ENCODE data around the gene PRDX5.

Gene PRDX5

GRCh38 chr11:64287676-64288352, 30.1 kb upstream of the PRDX5 start:
- Histone ChIP-seq H3K27ac (no peak overlapping the region), H3K27me3 (peaks cover under 1 to 46% of the 10 kb centered on the region in 2 donors), H3K9me3 (no peaks in the 10 kb centered on the region), H3K36me3 (peaks cover 0 to 5% (median 0%) of the 10 kb centered on the region in 3 donors), H3K4me1 (peaks cover 0 to 47% (median 42%) of the 10 kb centered on the region in 4 donors), H3K4me3 (no peak overlapping the region)
- intact Hi-C loops (cut with DNase I; ENCODE audit: low total_unique reads): no loop called here
- no peak for DNase-seq
- TF ChIP-seq, protein P1, sequence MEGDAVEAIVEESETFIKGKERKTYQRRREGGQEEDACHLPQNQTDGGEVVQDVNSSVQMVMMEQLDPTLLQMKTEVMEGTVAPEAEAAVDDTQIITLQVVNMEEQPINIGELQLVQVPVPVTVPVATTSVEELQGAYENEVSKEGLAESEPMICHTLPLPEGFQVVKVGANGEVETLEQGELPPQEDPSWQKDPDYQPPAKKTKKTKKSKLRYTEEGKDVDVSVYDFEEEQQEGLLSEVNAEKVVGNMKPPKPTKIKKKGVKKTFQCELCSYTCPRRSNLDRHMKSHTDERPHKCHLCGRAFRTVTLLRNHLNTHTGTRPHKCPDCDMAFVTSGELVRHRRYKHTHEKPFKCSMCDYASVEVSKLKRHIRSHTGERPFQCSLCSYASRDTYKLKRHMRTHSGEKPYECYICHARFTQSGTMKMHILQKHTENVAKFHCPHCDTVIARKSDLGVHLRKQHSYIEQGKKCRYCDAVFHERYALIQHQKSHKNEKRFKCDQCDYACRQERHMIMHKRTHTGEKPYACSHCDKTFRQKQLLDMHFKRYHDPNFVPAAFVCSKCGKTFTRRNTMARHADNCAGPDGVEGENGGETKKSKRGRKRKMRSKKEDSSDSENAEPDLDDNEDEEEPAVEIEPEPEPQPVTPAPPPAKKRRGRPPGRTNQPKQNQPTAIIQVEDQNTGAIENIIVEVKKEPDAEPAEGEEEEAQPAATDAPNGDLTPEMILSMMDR (IDR thresholded peaks at IDR 0.05): no peak

DNA sequence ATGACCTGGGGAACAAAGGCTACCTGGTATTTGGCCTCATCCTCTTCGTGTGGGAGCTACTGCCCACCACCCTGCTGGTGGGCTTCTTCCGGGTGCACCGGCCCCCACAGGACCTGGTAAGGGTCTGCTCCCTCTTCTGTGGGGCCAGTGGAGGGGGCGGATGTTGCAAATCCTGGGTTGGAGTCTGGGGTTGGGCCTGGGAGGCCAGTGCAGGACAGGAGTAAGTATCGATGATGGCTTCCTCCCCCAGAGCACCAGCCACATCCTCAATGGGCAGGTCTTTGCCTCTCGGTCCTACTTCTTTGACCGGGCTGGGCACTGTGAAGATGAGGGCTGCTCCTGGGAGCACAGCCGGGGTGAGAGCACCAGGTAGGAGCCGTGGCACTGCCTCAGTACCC, 29.6 kb upstream of the PRDX5 start:
- Histone ChIP-seq H3K4me1 (peaks cover 0 to 44% (median 38%) of the 10 kb centered on the region in 4 donors), H3K4me3 (no peak overlapping the region), H3K27me3 (peaks cover 4 to 51% of the 10 kb centered on the region in 2 donors), H3K36me3 (peaks cover 0 to 5% (median 0%) of the 10 kb centered on the region in 3 donors), H3K27ac (no peak overlapping the region), H3K9me3 (no peaks in the 10 kb centered on the region)
- TF ChIP-seq, protein P1 (IDR thresholded peaks at IDR 0.05): no peak
- intact Hi-C loops (cut with DNase I; ENCODE audit: low total_unique reads): no loop called here
- DNase-seq: no peak

DNA sequence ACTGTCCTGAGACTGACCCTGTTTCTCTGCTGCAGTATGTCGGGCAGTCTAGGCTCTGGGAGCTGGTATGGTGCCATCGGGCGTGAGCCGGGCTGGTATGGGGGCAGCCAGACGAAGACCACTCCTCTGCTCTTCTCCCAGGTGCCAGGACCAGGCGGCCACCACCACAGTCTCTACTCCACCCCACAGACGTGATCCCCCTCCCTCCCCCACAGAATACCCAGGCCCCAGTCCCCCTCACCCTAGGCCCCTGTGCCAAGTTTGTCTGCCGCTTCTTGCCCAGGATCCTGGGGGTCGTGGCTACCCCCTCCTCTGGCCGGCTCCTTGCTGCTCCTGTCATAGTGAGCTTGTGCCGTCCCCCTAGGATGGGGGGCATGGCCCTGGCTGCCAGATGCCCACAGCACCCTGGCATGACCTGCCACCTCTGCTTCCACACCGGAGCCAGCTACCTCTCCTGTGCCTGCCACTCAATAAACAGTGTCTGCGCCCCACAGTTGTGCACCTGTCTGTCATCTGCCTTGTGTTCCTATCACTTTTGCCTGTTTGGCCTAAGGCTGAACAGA, 28.8 kb upstream of the PRDX5 start:
- Histone ChIP-seq H3K4me1 (peaks cover 0 to 37% (median 31%) of the 10 kb centered on the region in 4 donors), H3K36me3 (peaks cover 0 to 5% (median 0%) of the 10 kb centered on the region in 3 donors), H3K27me3 (peaks cover 4 to 59% of the 10 kb centered on the region in 2 donors), H3K9me3 (no peaks in the 10 kb centered on the region), H3K27ac (no peak overlapping the region), H3K4me3 (no peak overlapping the region)
- no peak for DNase-seq
- intact Hi-C loops (cut with DNase I; ENCODE audit: low total_unique reads): no loop called here
- TF ChIP-seq, protein P1 (IDR thresholded peaks at IDR 0.05): no peak

- intact Hi-C loops (cut with DNase I; ENCODE audit: low total_unique reads): no loop called here
- Histone ChIP-seq H3K27me3 (peaks cover 4 to 72% of the 10 kb centered on the region in 2 donors), H3K4me3 (no peak overlapping the region), H3K36me3 (peaks cover 0 to 5% (median 0%) of the 10 kb centered on the region in 3 donors), H3K4me1 (peaks cover 0 to 32% (median 29%) of the 10 kb centered on the region in 4 donors), H3K27ac (no peak overlapping the region), H3K9me3 (no peaks in the 10 kb centered on the region)
- TF ChIP-seq, protein P1 (IDR thresholded peaks at IDR 0.05): no peak
- DNase-seq: no peak
Observed at GRCh38 chr11:64290352-64291261, 27.3 kb upstream of the PRDX5 start.

DNA sequence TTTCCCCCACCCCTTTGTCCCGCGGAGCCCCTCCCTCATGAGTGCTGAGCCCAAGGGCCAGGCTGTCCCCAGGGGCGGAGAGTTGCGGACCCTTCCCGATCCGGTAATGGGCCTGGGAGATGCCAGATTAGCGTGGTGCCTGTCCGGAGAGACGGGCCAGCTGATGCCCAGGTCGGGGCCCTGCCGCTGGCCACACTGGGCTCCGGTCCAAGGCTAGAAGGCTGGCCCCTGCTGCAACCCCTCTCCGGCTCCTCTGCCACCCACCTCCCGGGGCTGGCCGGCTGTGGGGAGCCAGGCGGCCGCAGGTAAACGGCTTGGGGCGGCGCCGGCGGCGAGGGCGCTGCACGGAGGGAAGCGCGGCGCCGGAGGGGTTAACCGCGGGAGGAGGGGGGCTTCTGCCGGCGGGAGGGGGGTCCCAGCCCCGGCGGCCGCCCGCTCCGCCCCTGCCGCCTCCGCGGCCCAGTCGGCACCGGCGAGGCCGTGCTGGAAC, 26.6 kb upstream of the PRDX5 start, which contains the start of gene KCNK4:
Gene KCNK4, plus strand, starts transcription at position 41 of the 490 bp plus-strand sequence. CDS start 1,717 bp downstream, outside the sequence.
- H3K4me3 ChIP-seq: peak within 1 kb of the TSS; percentile 28 to 40
- no peaks in the 10 kb centered on the region for H3K9me3 ChIP-seq
- TF ChIP-seq, protein P1 (IDR thresholded peaks at IDR 0.05): no peak
- intact Hi-C loops (cut with DNase I; ENCODE audit: low total_unique reads): no loop called here
- no peak within 1 kb of the TSS for H3K27ac ChIP-seq
- H3K4me1 ChIP-seq: peaks cover 0 to 27% (median 24%) of the 10 kb centered on the region in 4 donors
- peaks cover 0 to 5% (median 0%) of the 10 kb centered on the region in 3 donors for H3K36me3 ChIP-seq
- peaks cover 4 to 79% of the 10 kb centered on the region in 2 donors for H3K27me3 ChIP-seq
- DNase-seq: no peak

All from tibial artery (tissue), 4 donors.